NCI-H69 (cell line): ENCODE results near the gene IFNK.

ENCODE experiments used
- DNase-seq: peaks from one replicate; lab custom pipeline; 2025; lab: John Stamatoyannopoulos, UW

Gene IFNK

GRCh38 chr9:27511771-27512170, 12.3 kb upstream of the IFNK start:
- no peak for DNase-seq

DNA sequence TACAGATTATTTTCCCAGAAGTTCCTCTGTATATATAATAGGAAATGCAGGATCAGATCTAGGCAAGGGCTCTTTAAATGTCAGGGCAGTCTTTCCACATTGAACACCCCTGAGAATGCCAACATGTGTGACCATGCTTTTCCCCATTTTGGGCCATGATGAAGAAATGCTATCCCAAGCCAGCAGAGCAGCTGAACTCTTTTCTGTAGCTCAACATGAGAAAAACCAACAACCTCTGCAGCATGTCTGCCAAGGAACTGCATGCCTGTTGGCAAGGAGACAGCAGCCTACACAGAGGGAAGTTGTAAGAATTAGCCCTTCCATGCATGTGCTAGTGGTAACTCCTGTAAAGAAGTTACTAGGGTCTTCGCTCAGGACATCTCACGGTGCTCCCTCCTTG, 9.5 kb upstream of the IFNK start:
- no peak for DNase-seq

DNA sequence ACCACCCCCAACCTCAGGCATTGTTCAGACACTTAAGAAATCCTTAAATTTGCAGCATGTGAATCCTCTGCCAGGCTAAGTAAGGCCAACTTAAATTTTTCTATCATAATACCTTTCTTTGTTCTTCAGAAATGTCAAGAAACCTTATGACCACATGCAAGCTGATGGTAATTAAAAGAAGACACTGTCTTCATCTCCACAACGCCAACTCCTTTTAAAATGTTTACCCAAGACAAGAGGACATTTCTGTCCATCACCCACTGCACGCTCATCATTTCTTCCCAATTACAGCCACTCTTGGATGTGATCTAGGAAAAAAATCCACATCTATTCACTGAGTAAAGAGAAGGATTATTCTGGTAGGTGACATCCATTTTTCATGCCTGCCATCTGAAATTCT, 6.1 kb upstream of the IFNK start:
- DNase-seq = no peak

DNA sequence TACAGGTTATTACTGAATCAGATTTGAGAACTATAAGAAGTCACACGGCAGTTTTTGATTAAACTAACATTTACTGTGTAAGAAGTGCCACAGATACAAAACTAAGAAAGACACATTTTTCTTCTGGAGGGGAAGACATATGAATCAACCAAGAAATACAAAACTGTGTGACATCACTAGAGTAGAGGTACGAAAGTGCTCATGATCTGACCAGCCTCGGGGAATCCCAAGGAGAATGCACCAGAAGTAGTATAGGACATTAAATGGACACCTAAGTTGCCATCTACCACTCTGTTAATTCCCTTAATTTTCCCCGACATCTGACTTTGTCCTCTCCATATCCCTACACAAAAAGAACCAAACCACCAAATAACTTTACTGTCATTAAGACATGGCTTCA, 5.3 kb upstream of the IFNK start:
- DNase-seq = no peak

DNA sequence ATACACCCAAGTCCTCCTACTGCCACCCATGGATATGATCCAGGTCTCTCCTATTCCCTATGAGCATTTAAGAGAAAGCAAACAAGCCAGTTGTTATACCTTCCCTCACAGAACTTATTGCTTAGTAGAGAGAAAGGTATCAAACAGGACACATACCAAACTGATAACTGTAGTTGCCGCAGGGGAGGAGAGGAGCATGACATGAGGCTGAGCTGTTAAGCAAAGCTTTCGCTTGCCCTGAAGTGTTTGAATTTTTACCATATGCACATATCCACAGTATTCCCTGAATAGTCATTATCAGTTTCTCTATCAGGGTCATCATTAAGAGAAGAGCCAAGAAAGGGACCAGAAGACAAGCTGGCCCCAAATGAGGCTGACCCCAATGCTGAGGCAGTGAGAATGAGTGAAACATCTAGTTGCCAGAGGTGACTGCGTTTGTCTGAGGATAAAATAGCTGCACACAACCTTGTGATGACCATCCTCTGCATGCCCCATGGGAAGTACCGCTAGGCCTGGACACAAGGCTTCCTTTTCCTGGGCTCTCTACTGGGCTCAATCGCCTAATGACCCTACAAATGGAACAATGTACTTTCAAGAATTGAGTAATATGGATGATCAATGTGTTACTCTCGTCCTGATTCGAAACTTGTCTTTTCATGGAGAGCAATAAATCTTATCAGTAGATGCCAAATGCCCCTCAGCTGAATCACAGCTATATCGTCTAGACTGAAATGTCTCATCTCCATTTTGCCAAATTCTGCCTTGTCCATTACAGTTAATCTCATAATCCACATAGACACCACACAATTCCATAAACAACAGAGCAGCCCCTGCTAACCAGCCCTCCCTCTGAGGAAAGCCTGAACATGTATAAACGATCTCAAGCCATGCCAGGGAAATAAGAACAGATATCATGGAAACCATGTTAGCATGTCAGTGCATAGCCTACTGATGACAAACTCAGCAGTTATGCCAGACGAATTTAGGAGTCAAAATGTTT, 4.3 kb upstream of the IFNK start:
- DNase-seq = no peak

- no peak for DNase-seq
These were observed 3.1 kb upstream of the IFNK start for GRCh38 chr9:27520986-27521385.

DNA sequence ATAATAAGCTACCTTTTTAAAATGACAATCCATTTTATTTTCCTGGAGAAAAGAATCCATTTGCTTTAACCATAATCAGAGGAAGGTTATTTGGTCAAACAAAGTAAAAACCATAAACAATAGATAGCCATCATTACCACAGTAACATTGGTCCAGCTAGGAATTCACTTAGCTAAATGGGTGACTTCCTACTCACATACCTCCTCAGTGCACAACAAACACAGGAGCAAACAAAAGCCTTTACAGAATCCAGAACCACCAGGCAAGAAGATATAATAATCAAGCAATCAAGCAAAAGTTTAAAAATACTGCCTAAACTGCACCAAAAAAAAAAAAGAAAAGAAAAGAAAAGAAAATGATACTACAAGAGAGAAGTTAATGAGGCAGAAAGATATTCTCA, 949 bp upstream of the IFNK start:
- DNase-seq = no peak

DNA sequence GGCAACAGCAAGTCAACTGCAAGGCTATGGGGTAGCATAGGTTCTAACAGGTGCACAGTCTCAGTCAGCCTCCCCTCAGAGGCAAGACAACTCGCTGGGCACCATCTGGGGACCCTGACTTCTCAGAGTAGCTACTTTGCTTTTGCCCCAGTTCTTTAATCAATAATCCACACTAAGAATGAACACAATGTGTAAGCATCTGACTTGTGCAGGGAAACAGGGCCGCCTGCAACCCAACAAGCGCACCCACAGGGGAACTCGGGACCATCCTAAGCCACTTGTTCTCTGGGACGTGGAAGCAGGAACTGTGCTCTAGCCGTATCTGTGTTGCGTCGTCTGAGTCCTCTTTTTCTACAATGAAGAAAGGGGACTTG, 3.6 kb downstream of the IFNK start:
- DNase-seq = no peak

GRCh38 chr9:27528076-27528885, 4.2 kb downstream of the IFNK start:
- peak; percentile 73 for DNase-seq

DNA sequence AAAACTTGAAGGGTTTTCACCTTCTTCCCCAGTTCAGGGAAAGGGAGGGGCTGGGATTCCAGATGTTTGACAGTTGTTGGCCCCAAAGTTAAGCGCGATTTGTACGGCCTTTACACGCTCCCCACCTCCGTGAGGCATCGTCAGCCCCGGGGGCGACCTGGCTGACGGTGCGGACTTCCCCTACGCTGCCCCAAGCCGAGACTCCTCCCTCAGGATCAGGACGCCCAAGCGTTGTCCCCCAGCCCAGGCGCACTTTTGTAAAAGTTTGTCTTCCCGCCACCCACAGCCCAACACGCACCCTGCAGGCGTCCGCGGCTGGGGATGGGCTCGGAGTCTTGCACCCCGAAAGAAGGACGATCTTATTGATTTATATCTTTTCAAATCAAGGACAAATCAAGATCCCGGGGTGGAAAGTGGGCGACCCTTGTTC, 4.8 kb downstream of the IFNK start:
- peak; percentile 64 for DNase-seq

GRCh38 chr9:27529316-27530278, 5.5 kb downstream of the IFNK start, which contains the start of gene MOB3B:
Gene MOB3B (minus strand): TSS chr9:27529814. CDS start chr9:27455550, 74,264 bp downstream.
- DNase-seq = peak; percentile 89

DNA sequence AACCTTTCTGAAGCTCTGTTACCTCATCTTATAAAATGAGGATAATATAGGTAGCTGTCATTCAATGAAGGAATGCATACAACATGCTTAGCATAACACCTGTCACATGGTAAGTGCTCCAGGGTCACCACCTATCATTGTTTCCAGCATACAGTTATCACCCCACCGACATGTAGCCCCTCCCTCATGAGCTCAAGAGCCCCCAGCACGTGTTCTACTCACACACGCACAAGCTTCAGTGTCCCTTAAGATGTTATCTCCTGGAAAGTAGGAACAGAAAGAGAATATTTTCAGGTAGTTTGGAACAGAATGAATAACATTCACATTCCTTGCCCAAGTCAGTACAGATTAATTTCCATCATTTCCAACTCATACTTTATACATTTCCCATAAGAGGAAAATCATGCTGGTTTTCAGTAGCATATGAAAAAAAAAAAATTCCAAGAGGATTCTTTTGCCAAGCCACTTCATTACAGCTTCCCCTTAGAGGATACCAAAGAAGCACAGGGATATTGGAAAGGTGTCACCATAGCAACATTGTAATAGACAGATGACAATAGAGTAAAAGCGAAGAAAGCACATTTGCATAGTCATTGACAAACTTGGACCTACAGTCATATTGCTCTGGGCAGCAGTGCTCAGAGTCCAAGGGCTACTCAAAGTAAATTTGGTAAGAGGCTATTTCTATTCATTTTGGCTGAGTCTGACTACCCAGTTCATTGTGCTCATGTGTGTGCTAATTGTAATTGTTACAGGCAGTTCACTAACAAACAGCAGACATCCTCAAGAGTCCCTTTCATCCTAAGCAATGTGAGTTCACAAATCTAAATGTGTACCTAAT, 7.0 kb downstream of the IFNK start:
- DNase-seq = no peak

GRCh38 chr9:27532046-27532445, 8.0 kb downstream of the IFNK start:
- DNase-seq = no peak

DNA sequence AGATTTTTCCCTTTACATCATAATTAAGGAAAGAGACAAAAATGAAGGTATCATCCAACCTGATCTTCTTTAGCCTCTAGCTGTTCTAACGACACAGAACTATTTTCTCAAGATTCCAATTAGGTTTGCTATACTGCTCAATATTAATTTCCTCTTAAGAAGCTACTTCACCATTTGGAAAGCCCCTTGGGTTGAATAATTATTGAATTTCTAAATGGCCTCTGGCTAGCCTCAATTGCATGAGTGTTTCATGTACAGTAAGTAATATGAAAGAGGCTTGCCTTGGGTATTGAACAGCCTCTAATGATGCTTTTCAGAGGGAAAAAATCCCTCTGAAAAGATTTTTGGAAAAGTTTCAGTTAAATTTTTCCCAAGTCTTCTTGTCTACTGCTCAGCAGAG, 9.2 kb downstream of the IFNK start:
- DNase-seq = no peak

DNA sequence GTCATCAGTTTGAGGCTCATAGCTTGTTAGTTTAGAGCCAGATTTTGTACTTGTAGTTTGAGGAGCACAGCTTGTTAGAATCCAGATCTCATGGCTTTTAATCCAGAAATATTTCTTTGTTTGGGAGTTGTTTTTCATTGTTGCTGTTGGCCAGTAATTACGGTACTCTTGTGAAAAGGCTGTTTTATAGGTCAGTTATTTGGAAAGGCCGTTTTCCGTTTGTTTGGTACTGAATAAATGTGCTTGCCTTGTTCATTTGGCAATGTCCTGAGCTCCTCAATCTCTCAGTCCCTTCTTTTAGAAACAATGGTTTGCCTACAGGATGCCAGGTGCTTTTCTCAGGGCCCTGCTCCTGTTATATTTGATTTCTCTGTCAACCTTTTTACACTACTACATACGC, 10.0 kb downstream of the IFNK start:
- DNase-seq = peak; percentile 28

DNA sequence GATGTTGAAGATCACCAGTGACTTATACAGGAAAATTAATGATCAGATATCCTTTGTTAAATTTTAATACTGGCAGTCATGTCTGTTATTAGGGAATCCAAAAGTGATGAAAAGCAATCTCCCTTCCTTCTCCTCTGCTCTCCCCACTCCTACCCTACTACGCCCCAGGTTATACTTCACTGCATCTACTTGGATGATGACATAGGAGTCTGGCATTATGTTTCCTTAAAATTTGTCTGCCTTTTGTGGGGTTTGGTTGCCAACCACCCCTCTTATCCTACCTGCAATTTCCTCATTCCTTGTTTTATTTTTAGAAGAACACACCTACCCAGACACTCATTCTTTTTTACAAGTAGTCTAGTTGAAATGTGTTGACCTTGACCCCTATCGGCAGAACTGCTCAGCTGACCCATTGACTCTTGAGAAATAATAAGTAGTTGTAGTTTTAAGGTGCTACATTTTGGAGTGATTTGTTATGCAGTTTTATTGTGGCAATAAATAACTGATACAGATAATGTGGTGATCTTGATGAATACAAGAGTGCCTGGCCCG, 10.6 kb downstream of the IFNK start:
- DNase-seq = no peak

GRCh38 chr9:27535701-27536118, 11.6 kb downstream of the IFNK start:
- DNase-seq = peak; percentile 21

GRCh38 chr9:27536168-27536567, 12.1 kb downstream of the IFNK start:
- DNase-seq = no peak

DNA sequence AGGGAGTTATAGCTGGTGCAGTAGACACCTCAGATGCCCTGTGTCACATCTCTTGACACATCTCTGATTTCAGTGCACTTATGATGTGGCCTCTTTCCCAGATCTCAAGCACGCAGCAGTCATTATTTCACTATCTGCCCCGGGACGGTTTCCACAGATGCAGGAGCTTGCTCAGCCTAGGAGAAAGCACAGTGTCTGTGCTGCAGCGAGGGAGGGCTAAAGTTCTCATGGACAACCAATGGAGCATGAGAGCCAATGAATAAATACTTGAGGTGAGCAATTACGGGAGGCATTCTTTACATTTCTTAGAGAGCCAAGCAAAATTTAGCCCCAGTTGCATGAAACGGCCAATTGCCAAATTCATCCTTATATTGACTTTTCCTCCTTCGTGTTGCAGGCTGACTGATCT, 12.9 kb downstream of the IFNK start:
- no peak for DNase-seq

- DNase-seq = no peak
These were observed 13.7 kb downstream of the IFNK start for GRCh38 chr9:27537756-27538155.
